Mesenchymal stem cell (in vitro differentiated cells and primary cell): ENCODE results near the gene CD300LD.

ENCODE experiments used
- DNase-seq: peaks from one replicate; pipeline ENCODE4 v3.0.0-alpha.2; 2013
- H2AFZ ChIP-seq: one replicate; pipeline ENCODE4 v1.6.1; 2013; ENCODE audit warnings: low read depth, mild to moderate bottlenecking, control low read depth, inconsistent platforms, low read length, moderate library complexity
- H2AK5ac ChIP-seq: 2 replicates; pipeline ENCODE4 v1.6.1; 2013; ENCODE audit warnings: low read length, moderate library complexity, mild to moderate bottlenecking, inconsistent platforms; ENCODE audit not compliant: severe bottlenecking
- H2BK120ac ChIP-seq: one replicate; pipeline ENCODE4 v1.6.1; 2013; ENCODE audit warnings: low read depth, mild to moderate bottlenecking, inconsistent platforms, low read length, moderate library complexity
- H2BK12ac ChIP-seq, 2 experiments: one replicate each; pipeline ENCODE4 v1.6.1; 2013; ENCODE audit warnings: inconsistent platforms in 2 of 2, low read length in 2 of 2, mild to moderate bottlenecking in 2 of 2, moderate library complexity in 2 of 2, control low read depth in 1 of 2
- H2BK15ac ChIP-seq: one replicate; pipeline ENCODE4 v1.6.1; 2013; ENCODE audit warnings: mild to moderate bottlenecking, low read depth, inconsistent platforms; ENCODE audit not compliant: poor library complexity, severe bottlenecking
- H2BK5ac ChIP-seq: 2 replicates; pipeline ENCODE4 v1.6.1; 2013; ENCODE audit warnings: low read depth, mild to moderate bottlenecking, low read length, control low read depth, inconsistent platforms; ENCODE audit not compliant: poor library complexity, severe bottlenecking
- H3K14ac ChIP-seq, 2 experiments: one replicate each; pipeline ENCODE4 v1.6.1; 2013; ENCODE audit warnings: inconsistent platforms in 2 of 2, low read length in 2 of 2, control low read depth in 1 of 2, mild to moderate bottlenecking in 1 of 2, moderate library complexity in 1 of 2
- H3K18ac ChIP-seq, 2 experiments: one replicate each; pipeline ENCODE4 v1.6.1; 2013; ENCODE audit warnings: inconsistent platforms in 2 of 2, low read length in 2 of 2, control low read depth in 1 of 2, low read depth in 1 of 2, mild to moderate bottlenecking in 1 of 2
- H3K23ac ChIP-seq, 2 experiments: one replicate each; pipeline ENCODE4 v1.6.1; 2013; ENCODE audit warnings: inconsistent platforms in 2 of 2, low read length in 2 of 2, mild to moderate bottlenecking in 2 of 2, moderate library complexity in 2 of 2, control low read depth in 1 of 2
- H3K27ac ChIP-seq: 2 replicates; pipeline ENCODE4 v1.5.1; 2013; ENCODE audit warnings: mild to moderate bottlenecking, moderate library complexity, low read length, control low read depth, inconsistent platforms; ENCODE audit not compliant: poor library complexity, severe bottlenecking
- H3K27me3 ChIP-seq, 2 experiments: 2 replicates each; pipeline versions ENCODE4 v1.6.1 to v1.7.0; 2013; ENCODE audit warnings: low read length in 2 of 2, mild to moderate bottlenecking in 2 of 2, moderate library complexity in 2 of 2, control low read depth in 1 of 2, inconsistent platforms in 1 of 2; ENCODE audit not compliant: control insufficient read depth in 1 of 2, insufficient read depth in 1 of 2
- H3K36me3 ChIP-seq, 2 experiments: 2 replicates each; pipeline versions ENCODE4 v1.6.1 to v1.7.0; 2013; ENCODE audit warnings: low read length in 2 of 2, control low read depth in 1 of 2, inconsistent platforms in 1 of 2, low read depth in 1 of 2, mild to moderate bottlenecking in 1 of 2; ENCODE audit not compliant: insufficient read depth in 2 of 2, control insufficient read depth in 1 of 2
- H3K4ac ChIP-seq, 2 experiments: one replicate each; pipeline ENCODE4 v1.6.1; 2013; ENCODE audit warnings: inconsistent platforms in 2 of 2, low read length in 2 of 2, mild to moderate bottlenecking in 2 of 2, moderate library complexity in 2 of 2, control low read depth in 1 of 2, low read depth in 1 of 2
- H3K4me1 ChIP-seq: 2 replicates; pipeline ENCODE4 v1.6.1; 2013; ENCODE audit warnings: low read depth, low read length, control low read depth; ENCODE audit not compliant: control insufficient read depth, insufficient read depth
- H3K4me2 ChIP-seq: 2 replicates; pipeline ENCODE4 v1.6.1; 2013; ENCODE audit warnings: low read length, mild to moderate bottlenecking, inconsistent platforms; ENCODE audit not compliant: poor library complexity, severe bottlenecking
- H3K4me3 ChIP-seq, 2 experiments: 2 replicates each; pipeline versions ENCODE4 v1.5.1 to v1.7.0; 2013; ENCODE audit warnings: low read length in 2 of 2, mild to moderate bottlenecking in 2 of 2, control low read depth in 1 of 2, low read depth in 1 of 2; ENCODE audit not compliant: insufficient read depth in 1 of 2
- H3K79me1 ChIP-seq: replicated peaks from 2 replicates; pipeline ENCODE4 v1.6.1; 2013; ENCODE audit warnings: mild to moderate bottlenecking, control low read depth, low read length, inconsistent platforms; ENCODE audit not compliant: poor library complexity, severe bottlenecking
- H3K9ac ChIP-seq: 2 replicates; pipeline ENCODE4 v1.7.0; 2013; ENCODE audit warnings: mild to moderate bottlenecking, low read length, moderate library complexity
- H3K9me3 ChIP-seq: 2 replicates; pipeline ENCODE4 v1.7.0; 2013; ENCODE audit warnings: mild to moderate bottlenecking, low read length; ENCODE audit not compliant: control insufficient read depth
- H4K8ac ChIP-seq: one replicate; pipeline ENCODE4 v1.6.1; 2013; ENCODE audit warnings: inconsistent platforms, mild to moderate bottlenecking, low read length, moderate library complexity
- H4K91ac ChIP-seq: one replicate; pipeline ENCODE4 v1.6.1; 2013; ENCODE audit warnings: mild to moderate bottlenecking, low read length, inconsistent platforms
- WGBS: methylation state at CpG from one replicate; pipeline ENCODE4 v1.1.7; 2013; ENCODE audit warnings: mixed read lengths; 5-methylcytosine and 5-hydroxymethylcytosine counted together

The CD300LD gene

DNA sequence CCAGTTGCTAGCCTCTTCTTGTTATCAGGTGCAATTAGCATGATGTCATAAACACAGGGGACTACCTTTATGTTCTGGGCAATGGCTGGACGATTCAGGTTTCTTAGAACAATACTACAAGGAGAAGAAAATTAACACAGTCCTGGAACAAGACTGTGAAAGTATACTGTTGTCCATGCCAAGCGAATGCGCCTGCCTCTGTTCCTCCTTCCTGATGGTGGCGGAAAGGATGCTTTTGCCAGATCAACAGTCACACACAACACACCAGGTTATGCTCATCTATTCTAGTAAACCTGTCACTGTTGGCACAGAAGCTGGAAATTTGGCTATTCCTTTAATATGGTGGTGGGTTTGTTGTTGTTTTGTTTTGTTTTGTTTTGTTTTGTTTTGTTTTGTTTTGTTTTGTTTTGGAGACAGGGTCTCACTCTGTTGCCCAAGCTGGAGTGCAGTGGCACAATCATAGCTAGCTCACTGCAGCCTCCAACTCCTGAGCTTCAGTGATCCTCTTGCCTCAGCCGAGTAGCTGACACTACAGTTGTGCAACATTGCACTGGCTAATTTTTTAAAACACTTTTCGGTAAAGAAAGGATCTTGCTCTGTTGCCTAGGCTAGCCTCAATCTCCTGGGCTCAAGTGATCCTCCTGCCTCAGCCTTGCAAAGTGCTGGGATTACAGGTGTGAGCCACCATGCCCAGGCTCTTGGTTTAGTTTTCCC, 3.1 kb upstream of the CD300LD start:
- H3K36me3 ChIP-seq, result no peaks in the 10 kb centered on the region
- no peak overlapping the region for H2BK15ac ChIP-seq
- H4K91ac ChIP-seq, result no peak overlapping the region
- no peak overlapping the region for H3K18ac ChIP-seq
- H2AFZ ChIP-seq, result no peak overlapping the region
- no peak overlapping the region for H3K4me3 ChIP-seq
- H2BK5ac ChIP-seq, result no peak overlapping the region
- H3K9ac ChIP-seq, result no peak overlapping the region
- peaks cover 17 to 61% of the 10 kb centered on the region in 2 experiments for H3K27me3 ChIP-seq
- H3K4ac ChIP-seq, result no peak overlapping the region
- H3K9me3 ChIP-seq, result no peaks in the 10 kb centered on the region
- H2AK5ac ChIP-seq, result no peak overlapping the region
- no peaks in the 10 kb centered on the region for H3K79me1 ChIP-seq
- no peak overlapping the region for H4K8ac ChIP-seq
- H3K27ac ChIP-seq, result no peak overlapping the region
- WGBS, result 73% methylated on average over 6 of the region's 6 CpGs
- no peak overlapping the region for H3K14ac ChIP-seq
- peaks cover 3% of the 10 kb centered on the region for H3K4me1 ChIP-seq
- no peak overlapping the region for H3K4me2 ChIP-seq
- DNase-seq, result no peak
- H2BK120ac ChIP-seq, result no peak overlapping the region
- H3K23ac ChIP-seq, result no peak overlapping the region
- no peak overlapping the region for H2BK12ac ChIP-seq

DNA sequence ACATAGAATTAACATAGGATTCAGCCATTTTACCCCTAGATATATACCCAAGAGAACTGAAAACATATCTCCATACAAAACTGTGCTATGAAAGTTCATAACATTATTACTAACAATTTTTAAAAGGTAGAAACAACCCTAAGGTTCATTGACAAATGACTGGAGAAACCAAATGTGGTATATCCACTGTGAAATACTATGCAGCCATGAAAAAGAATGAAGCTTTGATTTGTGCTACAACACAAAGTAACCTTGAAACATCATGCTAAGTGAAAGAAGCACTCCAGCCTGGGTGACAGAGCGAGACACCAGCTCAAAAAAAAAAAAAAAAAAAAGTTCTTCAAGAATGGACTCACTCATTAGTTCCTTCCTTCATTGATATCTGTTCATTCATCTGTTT, 580 bp downstream of the CD300LD start:
- Histone ChIP-seq H3K9me3 (peaks cover 7% of the 10 kb centered on the region), H4K91ac (no peak overlapping the region), H3K14ac (no peak overlapping the region), H3K4ac (no peak overlapping the region), H3K4me2 (no peak overlapping the region), H2AFZ (no peak overlapping the region), H3K4me3 (no peak overlapping the region), H4K8ac (no peak overlapping the region), H3K23ac (no peak overlapping the region), H3K18ac (no peak overlapping the region), H3K27ac (no peak overlapping the region), H2BK5ac (no peak overlapping the region), H2AK5ac (no peak overlapping the region), H3K4me1 (peaks cover 3% of the 10 kb centered on the region), H2BK15ac (no peak overlapping the region), H3K36me3 (no peaks in the 10 kb centered on the region), H2BK120ac (no peak overlapping the region), H3K27me3 (peaks cover 1 to 52% of the 10 kb centered on the region in 2 experiments), H3K79me1 (no peaks in the 10 kb centered on the region), H2BK12ac (no peak overlapping the region), H3K9ac (no peak overlapping the region)
- 78% methylated on average over 1 of the region's 1 CpG for WGBS
- DNase-seq, result no peak

DNA sequence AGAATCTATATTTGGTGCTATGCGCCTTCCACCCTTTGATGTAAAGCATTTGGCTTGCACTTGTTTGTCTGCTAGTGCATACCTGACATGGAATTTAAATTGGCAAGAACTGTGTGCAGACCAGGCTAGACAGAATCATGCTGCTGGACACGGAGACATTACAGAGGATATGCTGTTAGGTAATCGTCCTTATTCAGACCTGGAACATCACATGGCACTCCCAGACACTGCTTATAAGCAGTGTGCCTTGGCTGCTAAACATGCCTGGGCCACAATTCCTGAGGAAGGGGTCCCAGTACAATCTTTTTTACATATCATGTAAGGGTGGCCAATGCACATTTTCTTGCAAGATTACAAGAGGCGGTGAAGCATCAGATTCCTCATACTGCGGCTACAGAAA, 6.4 kb downstream of the CD300LD start:
- Histone ChIP-seq H3K4me2 (no peak overlapping the region), H2AFZ (no peak overlapping the region), H3K18ac (no peak overlapping the region), H3K9ac (no peak overlapping the region), H4K8ac (no peak overlapping the region), H3K27ac (no peak overlapping the region), H2BK5ac (no peak overlapping the region), H3K14ac (no peak overlapping the region), H3K9me3 (peaks cover 7% of the 10 kb centered on the region), H2BK120ac (no peak overlapping the region), H3K79me1 (no peaks in the 10 kb centered on the region), H2BK12ac (no peak overlapping the region), H3K4ac (no peak overlapping the region), H4K91ac (no peak overlapping the region), H3K36me3 (no peaks in the 10 kb centered on the region), H3K27me3 (peaks cover 0 to 64% of the 10 kb centered on the region in 2 experiments), H2BK15ac (no peak overlapping the region), H3K4me3 (no peak overlapping the region), H2AK5ac (no peak overlapping the region), H3K4me1 (no peaks in the 10 kb centered on the region), H3K23ac (no peak overlapping the region)
- whole genome bisulfite sequencing, result 88% methylated on average over 5 of the region's 5 CpGs
- no peak for DNase-seq

DNA sequence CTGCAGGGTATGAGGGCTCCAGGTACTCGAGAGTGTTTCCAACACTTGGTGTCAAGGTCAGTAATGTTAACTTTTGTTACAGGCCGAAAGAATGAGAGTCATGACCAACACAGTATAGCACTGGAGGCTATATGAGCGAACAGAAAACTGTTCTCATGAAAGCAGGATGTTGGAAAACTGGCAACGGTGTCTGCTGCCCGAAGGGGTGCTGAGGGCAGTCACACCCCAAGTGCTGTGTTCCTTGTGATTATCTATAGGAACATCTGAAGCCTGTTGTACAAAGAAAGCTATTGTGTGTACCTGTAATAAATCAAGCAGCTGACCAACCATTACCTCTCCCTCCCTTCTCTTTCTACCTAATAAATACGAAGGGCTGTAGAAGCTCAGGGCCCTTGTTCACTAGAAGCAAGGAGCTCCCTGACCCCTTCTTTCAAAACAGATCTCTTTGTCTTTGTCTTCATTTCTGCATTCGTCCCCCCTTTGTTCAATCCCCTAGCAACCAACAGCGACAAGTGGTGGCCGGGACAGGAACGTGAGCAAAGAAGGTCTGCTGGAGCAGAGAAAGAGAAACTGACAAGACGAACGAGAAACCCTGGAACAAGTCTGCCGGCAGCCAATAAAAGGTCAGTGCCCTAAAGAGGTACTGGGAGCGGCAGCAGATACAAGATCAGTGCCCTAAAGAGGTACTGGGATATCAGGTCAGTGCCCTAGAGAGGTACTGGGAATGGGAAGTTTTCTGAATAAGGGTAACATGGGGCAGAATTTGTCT, 7.6 kb downstream of the CD300LD start:
- no peak overlapping the region for H2AK5ac ChIP-seq
- no peak overlapping the region for H3K18ac ChIP-seq
- no peak overlapping the region for H3K9ac ChIP-seq
- no peak overlapping the region for H3K4me3 ChIP-seq
- no peak for DNase-seq
- WGBS, result 64% methylated on average over 14 of the region's 14 CpGs
- no peak overlapping the region for H3K4me2 ChIP-seq
- H3K79me1 ChIP-seq, result no peaks in the 10 kb centered on the region
- no peak overlapping the region for H2AFZ ChIP-seq
- no peak overlapping the region for H4K91ac ChIP-seq
- peaks cover 0 to 60% of the 10 kb centered on the region in 2 experiments for H3K27me3 ChIP-seq
- H2BK5ac ChIP-seq, result no peak overlapping the region
- H3K4me1 ChIP-seq, result no peaks in the 10 kb centered on the region
- H3K36me3 ChIP-seq, result no peaks in the 10 kb centered on the region
- H3K9me3 ChIP-seq, result peaks cover 7% of the 10 kb centered on the region
- H2BK12ac ChIP-seq, result no peak overlapping the region
- H3K4ac ChIP-seq, result no peak overlapping the region
- H3K14ac ChIP-seq, result no peak overlapping the region
- no peak overlapping the region for H2BK15ac ChIP-seq
- H2BK120ac ChIP-seq, result no peak overlapping the region
- no peak overlapping the region for H3K23ac ChIP-seq
- no peak overlapping the region for H4K8ac ChIP-seq
- no peak overlapping the region for H3K27ac ChIP-seq
